GM13976 (cell line): ENCODE results near the gene EXOC3L4.
A peak's percentile ranks its signal among the peaks of the same experiment; 100 is the strongest.

Source experiments
- DNase-seq: peaks from one replicate; pipeline ENCODE4 v3.0.0; 2012; ENCODE audit warnings: low spot score
- CTCF ChIP-seq: IDR thresholded peaks from 2 replicates; pipeline ENCODE4 v1.5.1; 2012; ENCODE audit warnings: borderline replicate concordance, mild to moderate bottlenecking; ENCODE audit not compliant: insufficient read depth; ENCODE audit errors: extremely low read depth, missing control alignments, control extremely low read depth
- in situ Hi-C: fragments of 300-500 bp; cut with MboI; formaldehyde crosslinking; loops from one replicate; pipeline ENCODE4 v1.12.0; 2022; ENCODE audit warnings: low sequenced_read_pairs, mixed read lengths, inconsistent platforms; ENCODE audit not compliant: unreplicated experiment

EXOC3L4 gene

DNA sequence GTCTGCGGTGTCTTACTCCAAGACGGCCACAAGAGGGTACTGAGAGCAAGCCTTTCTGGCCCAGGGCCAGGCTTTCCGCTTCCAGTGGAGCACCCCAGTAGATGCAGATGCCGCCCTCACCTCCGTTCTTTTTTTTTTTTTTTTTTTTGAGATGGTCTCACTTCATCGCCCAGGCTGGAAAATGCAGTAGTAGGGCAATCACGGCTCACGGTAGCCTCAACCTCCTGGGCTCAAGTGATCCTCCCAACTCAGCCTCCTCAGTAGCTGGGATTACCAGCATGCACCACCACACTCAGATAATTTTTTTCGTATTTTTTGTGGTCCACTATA lies 16.1 kb upstream of the EXOC3L4 start:
- DNase-seq: peak; percentile 87
- TF ChIP-seq CTCF: peak; percentile 72
- in situ Hi-C loops: loop anchor here (5.0 kb wide), 1 partner anchor 204 kb away; no protein-coding TSS in a partner anchor

DNA sequence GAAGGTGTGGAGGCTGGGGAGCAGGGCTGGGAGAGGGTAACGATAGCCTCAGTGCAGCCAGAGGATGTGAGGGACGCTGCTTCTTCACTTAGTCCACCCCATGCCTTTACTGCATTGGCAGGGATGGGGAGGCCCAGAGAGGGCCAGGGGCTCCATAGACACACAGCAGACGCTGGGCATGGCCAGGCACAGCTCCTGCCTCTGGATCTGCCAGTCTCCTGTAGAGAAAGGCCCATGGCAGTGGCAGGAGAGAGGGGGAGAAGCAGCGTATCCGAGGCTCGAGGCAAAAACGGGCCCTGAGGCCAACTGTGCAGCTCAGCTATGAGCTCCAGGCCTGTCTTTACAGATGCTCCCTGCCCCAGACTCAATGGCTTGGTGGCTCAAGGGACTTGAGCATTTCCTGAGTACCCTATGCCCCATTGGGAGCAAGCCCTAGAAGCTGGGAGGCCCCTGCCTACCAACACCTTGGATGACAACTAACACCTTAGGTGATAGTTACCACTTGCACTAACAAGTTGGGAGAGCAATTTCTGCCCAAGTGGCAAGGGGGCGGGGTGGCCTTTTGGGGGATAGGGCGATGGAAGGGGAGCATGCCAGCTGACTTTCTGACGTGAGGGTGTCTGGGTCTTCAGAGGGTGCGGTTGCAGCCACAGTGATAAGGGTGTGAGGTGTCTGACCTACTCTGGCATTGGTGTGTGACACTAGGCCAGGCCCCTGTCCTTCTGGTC lies 15.5 kb upstream of the EXOC3L4 start:
- TF ChIP-seq CTCF: no peak
- in situ Hi-C loops: loop anchor here (5.0 kb wide), 1 partner anchor 203 kb away; no protein-coding TSS in a partner anchor
- no peak for DNase-seq

- DNase-seq: no peak
- in situ Hi-C loops: no loop called here
- no peak for TF ChIP-seq CTCF
Observed at GRCh38 chr14:103081951-103082350, 12.6 kb upstream of the EXOC3L4 start.

GRCh38 chr14:103084021-103084919 lies 10.3 kb upstream of the EXOC3L4 start, which contains the start of gene LBHD2:
Gene LBHD2, plus strand, starts transcription at chr14:103084210. Its CDS starts 1,803 bp downstream, at chr14:103086013.
- in situ Hi-C loops: no loop called here
- no peak for DNase-seq
- TF ChIP-seq CTCF: no peak

DNA sequence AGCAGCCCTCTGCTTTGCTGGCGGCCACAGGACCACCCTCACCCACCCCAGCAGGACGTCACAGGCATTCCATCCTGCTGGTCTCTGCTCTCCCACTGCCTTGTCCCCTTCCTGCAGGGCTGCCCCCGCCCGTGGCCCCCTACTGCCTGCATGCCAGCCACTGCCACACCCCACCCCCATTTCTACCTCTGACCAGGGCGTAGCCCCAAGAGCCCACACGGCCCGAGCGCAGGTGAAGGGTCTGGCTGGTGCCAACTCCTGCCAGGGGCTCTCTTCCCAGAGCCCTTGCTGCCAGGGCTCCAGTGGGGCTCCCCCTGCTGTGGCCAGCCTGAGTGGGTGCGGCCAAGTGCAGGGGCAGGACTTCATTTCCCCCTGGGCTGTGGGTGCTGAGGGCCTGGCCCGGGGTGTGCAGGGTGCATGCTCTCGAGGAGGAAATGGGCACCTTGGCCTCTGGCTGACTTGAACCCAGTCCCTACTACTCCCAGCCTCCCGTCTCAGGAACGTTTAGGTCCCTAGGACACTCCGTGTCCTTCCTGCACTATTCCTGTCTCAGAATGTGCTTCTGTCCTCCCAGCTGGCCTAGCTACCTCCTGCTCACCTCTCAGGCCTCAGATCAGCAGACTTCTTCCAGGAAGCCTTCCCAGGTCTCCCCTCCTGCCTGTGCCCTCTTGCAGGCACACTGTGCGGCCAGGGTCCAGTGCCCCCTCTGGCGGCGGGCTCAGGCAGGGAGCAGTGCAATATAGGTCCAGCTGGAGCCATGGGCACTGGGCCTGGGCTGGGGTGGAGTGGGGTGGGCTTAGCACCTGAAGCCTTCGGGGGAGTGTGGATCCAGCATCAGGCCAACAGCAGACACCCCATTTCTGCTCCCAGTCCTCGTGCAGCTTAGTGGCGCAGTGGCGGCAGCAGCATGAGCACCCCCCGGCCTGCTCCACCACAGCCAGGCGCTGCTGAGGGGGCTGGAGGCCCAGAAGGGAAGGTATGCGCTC lies 9.1 kb upstream of the EXOC3L4 start:
- in situ Hi-C loops: no loop called here
- no peak for TF ChIP-seq CTCF

More for the DNA sequence above, 9.1 kb upstream of the EXOC3L4 start:
- no peak for DNase-seq
